ENCODE measurements around the gene KLHL35.
"Not testable (repeated sequence)": the region's sequence is repeated elsewhere in the genome, so short reads cannot be mapped to it uniquely, and the experiment has no call there.

KLHL35 gene

DNA sequence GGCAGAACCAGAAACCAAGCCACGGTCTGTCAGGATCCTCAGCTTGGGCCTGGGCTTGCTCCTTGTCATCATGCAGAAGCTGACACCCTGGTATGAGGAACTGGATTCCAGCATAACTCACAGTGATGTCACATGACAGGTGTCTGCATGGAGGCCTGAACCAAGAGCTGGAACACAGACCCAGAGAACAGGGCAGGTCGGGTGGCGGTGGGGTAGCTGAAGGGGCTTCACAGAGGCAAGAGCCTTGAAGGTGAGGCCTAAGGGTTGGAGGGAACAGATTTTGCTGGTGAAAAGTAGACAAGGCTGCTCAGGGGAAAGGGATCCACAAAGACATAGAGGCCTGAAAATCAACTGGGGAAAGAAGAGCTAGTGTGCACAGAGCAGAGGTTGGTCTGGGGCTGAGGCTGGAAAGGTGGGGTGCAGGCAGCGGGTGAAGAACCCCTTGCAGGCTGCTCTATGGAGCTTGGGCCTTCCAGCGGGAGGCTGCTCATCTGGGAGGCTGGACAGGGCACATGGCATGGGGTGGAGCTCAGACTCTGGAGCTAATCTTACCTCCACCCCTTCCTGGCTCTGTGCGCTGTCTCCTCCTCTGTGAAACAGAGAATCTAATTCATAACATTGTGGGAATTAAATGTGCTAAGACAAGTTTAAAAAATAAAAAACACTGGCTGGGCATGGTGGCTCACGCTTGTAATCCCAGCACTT, 52.1 kb downstream of the KLHL35 start:
- DNase-seq (ENCODE audit: extremely low spot score) = no peak
- POLR2A ChIA-PET = interaction anchor here (0.9 kb wide), 1 partner anchor 606 kb away, joined by 3 read pairs; no protein-coding TSS in a partner anchor
- TF ChIP-seq L3MBTL2 (conservative IDR thresholded peaks at IDR 0.05) = no peak
- TF ChIP-seq SP1 (IDR thresholded peaks at IDR 0.05) = no peak
- TF ChIP-seq ARNT (IDR thresholded peaks at IDR 0.05) = no peak
- no peak for TF ChIP-seq FOXK2 (IDR thresholded peaks at IDR 0.05)
- no peak for TF ChIP-seq LEF1 (IDR thresholded peaks at IDR 0.05; ENCODE audit: borderline replicate concordance)
- TF ChIP-seq CTBP1 (IDR thresholded peaks at IDR 0.05; ENCODE audit: borderline replicate concordance) = no peak
- no peak for TF ChIP-seq BHLHE40 (IDR thresholded peaks at IDR 0.05; ENCODE audit: borderline replicate concordance)
- no peak for TF ChIP-seq ZNF384 (IDR thresholded peaks at IDR 0.05)
- CTCF ChIA-PET = interaction anchor here (0.6 to 1.2 kb wide), 2 partner anchors 101 to 571 kb away, joined by 3 to 4 read pairs; no protein-coding TSS in a partner anchor

DNA sequence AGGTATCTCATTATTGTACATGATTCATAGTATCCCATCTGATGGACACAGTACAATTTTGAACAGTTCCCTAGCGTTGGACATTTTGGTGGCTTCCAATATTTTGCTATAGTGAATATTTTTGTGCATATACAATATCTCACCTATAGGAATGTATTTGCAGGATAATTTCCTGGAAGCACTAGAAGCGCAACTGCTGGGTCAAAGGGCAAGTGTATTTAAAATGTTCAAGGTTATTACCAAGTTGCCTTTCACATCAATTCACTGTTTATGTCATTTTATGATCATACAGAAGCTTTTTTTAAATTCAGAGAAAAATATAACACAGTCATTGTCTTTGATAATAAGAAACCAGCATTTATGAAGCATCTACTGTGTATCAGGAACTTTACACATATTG, 52.8 kb downstream of the KLHL35 start:
- DNase-seq (ENCODE audit: extremely low spot score) = no peak
- no peak for TF ChIP-seq CTBP1 (IDR thresholded peaks at IDR 0.05; ENCODE audit: borderline replicate concordance)
- TF ChIP-seq, protein P1, sequence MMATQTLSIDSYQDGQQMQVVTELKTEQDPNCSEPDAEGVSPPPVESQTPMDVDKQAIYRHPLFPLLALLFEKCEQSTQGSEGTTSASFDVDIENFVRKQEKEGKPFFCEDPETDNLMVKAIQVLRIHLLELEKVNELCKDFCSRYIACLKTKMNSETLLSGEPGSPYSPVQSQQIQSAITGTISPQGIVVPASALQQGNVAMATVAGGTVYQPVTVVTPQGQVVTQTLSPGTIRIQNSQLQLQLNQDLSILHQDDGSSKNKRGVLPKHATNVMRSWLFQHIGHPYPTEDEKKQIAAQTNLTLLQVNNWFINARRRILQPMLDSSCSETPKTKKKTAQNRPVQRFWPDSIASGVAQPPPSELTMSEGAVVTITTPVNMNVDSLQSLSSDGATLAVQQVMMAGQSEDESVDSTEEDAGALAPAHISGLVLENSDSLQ (IDR thresholded peaks at IDR 0.05) = no peak
- no peak for TF ChIP-seq ARNT (IDR thresholded peaks at IDR 0.05)
- CTCF ChIA-PET = interaction anchor here (1.2 kb wide), 1 partner anchor 100 kb away, joined by 4 read pairs; no protein-coding TSS in a partner anchor
- POLR2A ChIA-PET = no interaction called here

- DNase-seq (ENCODE audit: extremely low spot score); POLR2A ChIA-PET; CTCF ChIA-PET: not testable (repeated sequence)
Measured at GRCh38 chr11:75378776-75379175, 54.2 kb downstream of the KLHL35 start.

- no peak for TF ChIP-seq ARNT (IDR thresholded peaks at IDR 0.05)
- TF ChIP-seq NFRKB (IDR thresholded peaks at IDR 0.05) = no peak
- TF ChIP-seq CTBP1 (IDR thresholded peaks at IDR 0.05; ENCODE audit: borderline replicate concordance) = no peak
- TF ChIP-seq, protein P1 (IDR thresholded peaks at IDR 0.05) = no peak
- no peak for TF ChIP-seq TARDBP (IDR thresholded peaks at IDR 0.05)
- no peak for TF ChIP-seq HDGF (IDR thresholded peaks at IDR 0.05; ENCODE audit: borderline replicate concordance)
- no peak for TF ChIP-seq LEF1 (IDR thresholded peaks at IDR 0.05; ENCODE audit: borderline replicate concordance)
- TF ChIP-seq ELF4 (IDR thresholded peaks at IDR 0.05) = no peak
- TF ChIP-seq BHLHE40 (IDR thresholded peaks at IDR 0.05; ENCODE audit: borderline replicate concordance) = no peak
- no peak for TF ChIP-seq FOXK2 (IDR thresholded peaks at IDR 0.05)
- TF ChIP-seq ZNF384 (IDR thresholded peaks at IDR 0.05) = no peak
- no peak for TF ChIP-seq FOXM1 (IDR thresholded peaks at IDR 0.05; ENCODE audit: borderline replicate concordance)
- TF ChIP-seq SUZ12 (IDR thresholded peaks at IDR 0.05) = no peak
- DNase-seq (ENCODE audit: extremely low spot score) = no peak
- ChIA-PET POLR2A (no interaction called here), CTCF (no interaction called here)
Measured at GRCh38 chr11:75376175-75376574, 56.8 kb downstream of the KLHL35 start.

DNA sequence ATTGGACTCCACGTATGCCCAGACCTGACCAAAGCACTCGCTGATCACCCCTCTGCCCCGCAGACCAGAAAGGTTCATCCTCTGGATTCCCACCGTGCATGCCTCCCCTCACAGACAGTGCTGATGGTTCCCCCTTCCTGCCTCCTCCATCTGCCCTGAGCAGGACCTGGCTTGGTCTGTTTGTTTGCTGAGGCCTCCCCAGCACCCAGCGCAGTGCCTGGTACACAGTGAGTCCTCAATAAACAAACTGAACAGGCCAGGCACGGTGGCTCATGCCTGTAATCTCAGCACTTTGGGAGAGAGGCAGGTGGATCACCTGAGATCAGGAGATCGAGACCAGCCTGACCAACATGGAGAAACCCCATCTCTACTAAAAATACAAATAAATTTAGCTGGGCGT, 57.4 kb downstream of the KLHL35 start:
- ChIA-PET POLR2A (no interaction called here), CTCF (no interaction called here)
- no peak for DNase-seq (ENCODE audit: extremely low spot score)
- TF ChIP-seq L3MBTL2 (conservative IDR thresholded peaks at IDR 0.05) (no peak), ZNF384 (IDR thresholded peaks at IDR 0.05) (no peak), HDGF (IDR thresholded peaks at IDR 0.05; ENCODE audit: borderline replicate concordance) (no peak), LEF1 (IDR thresholded peaks at IDR 0.05; ENCODE audit: borderline replicate concordance) (no peak), SUZ12 (IDR thresholded peaks at IDR 0.05) (no peak), ARNT (IDR thresholded peaks at IDR 0.05) (no peak), SP1 (IDR thresholded peaks at IDR 0.05) (no peak), FOXM1 (IDR thresholded peaks at IDR 0.05; ENCODE audit: borderline replicate concordance) (no peak), ELF4 (IDR thresholded peaks at IDR 0.05) (no peak), FOXK2 (IDR thresholded peaks at IDR 0.05) (no peak), FOXA1 (IDR thresholded peaks at IDR 0.05) (no peak), BHLHE40 (IDR thresholded peaks at IDR 0.05; ENCODE audit: borderline replicate concordance) (no peak), NFRKB (IDR thresholded peaks at IDR 0.05) (no peak), CTBP1 (IDR thresholded peaks at IDR 0.05; ENCODE audit: borderline replicate concordance) (no peak)
- TF ChIP-seq, protein P1 (IDR thresholded peaks at IDR 0.05) = no peak

DNA sequence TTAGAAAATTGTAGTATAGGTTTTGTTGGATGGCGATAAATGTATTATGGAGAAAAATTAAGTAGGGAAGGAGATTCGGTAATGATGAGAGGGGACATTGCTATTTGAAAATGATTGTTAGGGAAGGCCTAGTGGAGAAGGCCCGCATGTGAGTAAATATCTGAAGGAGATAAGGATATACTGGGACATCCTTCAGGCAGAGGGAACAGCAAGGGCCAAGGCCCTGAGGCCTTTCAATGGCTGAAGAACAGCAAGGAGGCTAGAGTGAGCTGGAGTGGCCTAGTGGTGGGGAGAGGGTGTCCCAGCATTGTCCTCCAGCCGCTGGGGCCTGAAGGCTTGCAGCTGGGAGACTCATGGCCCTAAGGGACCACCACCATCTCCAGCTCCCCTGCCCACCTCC, 58.4 kb downstream of the KLHL35 start:
- POLR2A ChIA-PET = no interaction called here
- TF ChIP-seq BHLHE40 (IDR thresholded peaks at IDR 0.05; ENCODE audit: borderline replicate concordance) (no peak), HDGF (IDR thresholded peaks at IDR 0.05; ENCODE audit: borderline replicate concordance) (no peak), SUZ12 (IDR thresholded peaks at IDR 0.05) (no peak), FOXA1 (IDR thresholded peaks at IDR 0.05) (no peak), FOXM1 (IDR thresholded peaks at IDR 0.05; ENCODE audit: borderline replicate concordance) (no peak), NFRKB (IDR thresholded peaks at IDR 0.05) (no peak), CTBP1 (IDR thresholded peaks at IDR 0.05; ENCODE audit: borderline replicate concordance) (no peak), ARNT (IDR thresholded peaks at IDR 0.05) (no peak), L3MBTL2 (conservative IDR thresholded peaks at IDR 0.05) (no peak)
- CTCF ChIA-PET = interaction anchor here (1.0 kb wide), 1 partner anchor 13 kb away, joined by 3 read pairs; no protein-coding TSS in a partner anchor
- no peak for DNase-seq (ENCODE audit: extremely low spot score)
